Mucosa of rectum (tissue), 2 donors: Measurements from ENCODE around the gene OVCH1.
"Not testable (repeated sequence)": the region's sequence is repeated elsewhere in the genome, so short reads cannot be mapped to it uniquely, and the experiment has no call there.

Experiments used
- H3K27ac ChIP-seq, 2 donors: one replicate each; pipeline ENCODE4 v1.7.0; 2013; ENCODE audit warnings: inconsistent platforms in 2 of 2, low read depth in 2 of 2, low read length in 2 of 2
- H3K27me3 ChIP-seq, 2 donors: one replicate each; pipeline ENCODE4 v1.7.0; 2013; ENCODE audit warnings: low read length in 2 of 2; ENCODE audit not compliant: control insufficient read depth in 2 of 2, insufficient read depth in 2 of 2
- H3K36me3 ChIP-seq, 2 donors: one replicate each; pipeline ENCODE4 v1.7.0; 2013; ENCODE audit warnings: low read length in 2 of 2; ENCODE audit not compliant: control insufficient read depth in 2 of 2, insufficient read depth in 2 of 2
- H3K4me1 ChIP-seq, 2 donors: one replicate each; pipeline ENCODE4 v1.7.0; 2013; ENCODE audit warnings: low read length in 2 of 2, mild to moderate bottlenecking in 1 of 2; ENCODE audit not compliant: control insufficient read depth in 2 of 2, insufficient read depth in 2 of 2
- H3K4me3 ChIP-seq, 2 donors: one replicate each; pipeline ENCODE4 v1.7.0; 2013; ENCODE audit warnings: low read length in 2 of 2
- H3K9ac ChIP-seq, 2 donors: one replicate each; pipeline ENCODE4 v1.7.0; 2013; ENCODE audit warnings: low read length in 2 of 2, low read depth in 1 of 2, mild to moderate bottlenecking in 1 of 2
- H3K9me3 ChIP-seq, 2 donors: one replicate each; pipeline ENCODE4 v1.7.0; 2013; ENCODE audit warnings: low read length in 2 of 2; ENCODE audit not compliant: control insufficient read depth in 2 of 2
- donor health status: healthy.
- donor health status: Normal muscosa, but diverticular disease.

The OVCH1 gene

GRCh38 chr12:29439506-29439905, 58.0 kb downstream of the OVCH1 start:
- no peaks in the 10 kb centered on the region for H3K27me3 ChIP-seq
- H3K27ac ChIP-seq = no peak overlapping the region
- H3K4me1 ChIP-seq = no peaks in the 10 kb centered on the region
- no peak overlapping the region for H3K9ac ChIP-seq
- no peaks in the 10 kb centered on the region for H3K36me3 ChIP-seq
- H3K9me3 ChIP-seq = no peaks in the 10 kb centered on the region
- no peak overlapping the region for H3K4me3 ChIP-seq

DNA sequence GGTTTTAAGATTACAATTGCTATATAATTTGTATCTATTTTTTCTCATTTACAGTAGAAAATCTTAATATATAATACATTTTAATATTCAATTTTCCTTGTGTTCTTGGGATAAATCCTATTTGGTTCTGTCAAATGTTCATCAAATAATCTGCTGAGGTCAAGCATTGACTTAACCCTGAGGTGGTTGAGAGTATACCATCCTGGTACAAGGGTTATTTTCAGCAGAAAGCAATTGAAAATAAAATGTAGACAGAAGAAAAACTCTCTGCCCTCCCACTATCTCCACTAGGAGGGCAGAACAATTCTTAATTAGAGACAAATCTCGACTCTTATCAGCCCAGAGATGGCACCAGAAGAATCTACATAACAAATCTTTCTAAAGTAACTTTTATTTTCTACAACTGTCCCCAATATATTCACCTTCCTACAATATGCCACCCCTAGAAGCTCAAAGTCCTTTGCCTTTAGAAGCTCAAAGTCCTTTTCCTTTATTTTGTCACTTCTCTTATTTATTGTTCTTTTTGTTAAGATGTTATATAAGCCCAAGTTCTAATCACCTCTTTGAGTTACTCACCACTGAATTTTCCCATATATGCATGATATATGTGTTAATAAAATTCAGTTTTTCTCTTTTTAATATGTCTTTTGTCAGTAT, 58.6 kb downstream of the OVCH1 start:
- Histone ChIP-seq H3K36me3 (no peaks in the 10 kb centered on the region), H3K27ac (no peak overlapping the region), H3K9me3 (no peaks in the 10 kb centered on the region), H3K9ac (no peak overlapping the region), H3K4me3 (no peak overlapping the region), H3K4me1 (no peaks in the 10 kb centered on the region), H3K27me3 (no peaks in the 10 kb centered on the region)

DNA sequence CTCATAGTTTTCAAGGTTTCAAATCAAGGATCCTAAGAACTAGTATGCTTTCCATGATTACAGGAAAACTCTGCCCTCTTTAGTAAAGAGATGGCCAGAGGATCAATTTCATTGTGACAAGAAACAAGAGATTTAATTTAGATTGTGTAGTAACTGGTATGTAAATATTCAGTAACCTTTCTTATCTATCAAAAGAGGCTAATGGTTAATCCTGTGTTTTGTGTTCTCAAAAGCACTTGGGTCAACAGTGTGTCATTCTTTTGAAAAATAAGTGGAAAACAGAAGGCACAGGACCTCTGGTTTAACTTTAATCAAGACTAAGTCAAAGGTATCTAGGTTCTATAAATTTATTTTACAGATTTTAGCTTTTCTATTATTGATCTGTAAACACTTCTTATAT, 59.9 kb downstream of the OVCH1 start:
- Histone ChIP-seq H3K27me3 (no peaks in the 10 kb centered on the region), H3K4me3 (no peak overlapping the region), H3K9me3 (no peaks in the 10 kb centered on the region), H3K4me1 (no peaks in the 10 kb centered on the region), H3K9ac (no peak overlapping the region), H3K36me3 (no peaks in the 10 kb centered on the region), H3K27ac (no peak overlapping the region)

- not testable (repeated sequence) for H3K4me3 ChIP-seq, H3K27me3 ChIP-seq, H3K36me3 ChIP-seq, H3K27ac ChIP-seq, H3K4me1 ChIP-seq, H3K9me3 ChIP-seq, H3K9ac ChIP-seq
Observed at GRCh38 chr12:29436815-29437214, 60.7 kb downstream of the OVCH1 start.

DNA sequence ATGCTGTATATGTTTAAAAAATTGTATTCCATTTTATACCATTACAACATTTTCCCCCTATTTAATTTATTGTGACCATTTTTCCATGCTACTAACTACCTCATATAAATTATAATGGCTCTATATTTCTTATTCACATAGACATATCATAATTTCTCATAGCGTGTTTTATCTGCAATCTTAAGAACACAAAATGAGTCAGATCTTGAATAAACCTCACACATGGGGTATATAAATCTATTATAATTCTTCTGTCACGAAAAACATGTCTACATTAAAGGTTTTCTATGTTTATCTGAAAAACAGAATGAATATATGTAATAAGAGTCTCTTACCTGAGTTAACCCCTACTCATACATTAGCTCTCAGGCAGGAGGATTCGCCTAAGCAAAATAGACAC, 66.0 kb downstream of the OVCH1 start:
- H3K4me3 ChIP-seq = no peak overlapping the region
- no peaks in the 10 kb centered on the region for H3K9me3 ChIP-seq
- H3K27me3 ChIP-seq = no peaks in the 10 kb centered on the region
- no peaks in the 10 kb centered on the region for H3K36me3 ChIP-seq
- H3K27ac ChIP-seq = no peak overlapping the region
- H3K9ac ChIP-seq = no peak overlapping the region
- H3K4me1 ChIP-seq = no peaks in the 10 kb centered on the region

DNA sequence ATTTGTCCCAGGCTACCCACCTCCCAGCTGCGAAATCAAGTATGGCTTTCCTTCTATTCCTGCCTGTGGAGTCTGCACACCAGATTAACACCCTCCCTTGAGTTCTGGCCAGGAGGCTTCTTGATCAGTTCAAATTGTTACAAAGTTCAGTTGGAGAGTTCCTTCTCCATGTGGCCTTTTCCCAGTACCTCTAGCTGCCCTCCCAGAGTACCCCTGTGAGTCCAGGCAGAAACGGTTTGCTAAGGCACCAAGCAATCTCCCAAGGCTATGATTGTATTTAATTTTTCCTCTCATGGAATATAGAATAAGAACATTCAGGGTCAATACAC, 66.8 kb downstream of the OVCH1 start:
- no peak overlapping the region for H3K9ac ChIP-seq
- no peaks in the 10 kb centered on the region for H3K4me1 ChIP-seq
- no peak overlapping the region for H3K4me3 ChIP-seq
- H3K9me3 ChIP-seq = no peaks in the 10 kb centered on the region
- no peak overlapping the region for H3K27ac ChIP-seq
- no peaks in the 10 kb centered on the region for H3K36me3 ChIP-seq
- H3K27me3 ChIP-seq = no peaks in the 10 kb centered on the region

DNA sequence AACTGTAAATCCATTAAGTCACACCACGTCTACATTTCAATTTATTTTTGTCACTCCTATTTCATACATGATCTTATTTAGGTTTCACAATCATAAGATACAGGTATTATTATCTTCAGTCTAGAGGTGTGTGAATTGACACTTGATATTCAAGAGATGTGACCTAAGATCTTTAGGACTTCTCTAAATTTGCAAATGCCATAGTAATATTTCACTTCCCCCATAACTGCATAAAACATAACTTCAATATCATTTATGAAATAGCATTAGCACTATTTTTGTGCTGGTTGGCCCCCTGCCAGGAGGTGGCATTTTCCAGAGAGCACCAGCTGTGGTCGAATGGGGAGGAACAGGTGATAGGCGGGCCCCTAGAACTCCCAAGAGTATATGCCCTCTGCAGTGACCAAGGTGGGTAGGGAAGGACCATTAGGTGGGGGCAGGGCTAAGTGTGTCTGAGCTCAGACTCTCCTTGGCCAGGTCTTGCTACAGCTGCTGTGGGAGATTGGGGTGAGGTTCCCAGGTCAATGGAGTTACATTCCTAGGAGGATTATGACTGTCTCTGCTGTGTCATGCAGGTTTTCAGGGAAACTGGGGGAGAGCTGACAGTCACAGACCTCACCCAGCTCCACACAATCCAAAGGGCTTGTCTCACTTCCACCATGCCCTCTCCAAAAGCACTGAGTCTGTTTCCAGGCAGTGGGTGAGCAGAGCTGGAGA, 67.3 kb downstream of the OVCH1 start:
- no peak overlapping the region for H3K9ac ChIP-seq
- H3K27ac ChIP-seq = no peak overlapping the region
- no peaks in the 10 kb centered on the region for H3K4me1 ChIP-seq
- no peaks in the 10 kb centered on the region for H3K9me3 ChIP-seq
- no peaks in the 10 kb centered on the region for H3K27me3 ChIP-seq
- H3K36me3 ChIP-seq = no peaks in the 10 kb centered on the region
- H3K4me3 ChIP-seq = no peak overlapping the region

DNA sequence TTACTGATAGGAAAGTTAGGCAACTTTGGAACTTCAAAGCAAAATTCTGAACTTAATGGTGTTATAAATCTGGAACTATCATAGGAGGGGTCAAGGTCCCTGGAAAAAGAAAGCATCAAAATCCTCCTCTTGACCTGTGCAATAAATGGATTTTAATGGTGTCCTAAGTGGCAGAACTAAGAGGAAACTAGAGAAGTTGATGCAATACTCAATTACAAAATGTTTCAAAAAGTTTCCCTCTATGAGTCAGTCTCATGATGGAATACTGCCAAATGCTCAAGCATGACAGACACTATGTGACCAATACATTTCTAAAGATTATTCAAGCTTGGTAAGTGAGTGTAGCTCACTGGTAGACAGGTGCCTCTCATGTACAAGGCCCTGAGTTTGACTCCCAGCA, 68.9 kb downstream of the OVCH1 start:
- Histone ChIP-seq H3K4me3 (no peak overlapping the region), H3K36me3 (no peaks in the 10 kb centered on the region), H3K4me1 (no peaks in the 10 kb centered on the region), H3K9ac (no peak overlapping the region), H3K27ac (no peak overlapping the region), H3K9me3 (no peaks in the 10 kb centered on the region), H3K27me3 (no peaks in the 10 kb centered on the region)

GRCh38 chr12:29427964-29428363, 69.5 kb downstream of the OVCH1 start:
- H3K4me3 ChIP-seq = no peak overlapping the region
- no peaks in the 10 kb centered on the region for H3K36me3 ChIP-seq
- no peaks in the 10 kb centered on the region for H3K9me3 ChIP-seq
- H3K27ac ChIP-seq = no peak overlapping the region
- H3K9ac ChIP-seq = no peak overlapping the region
- H3K4me1 ChIP-seq = no peaks in the 10 kb centered on the region
- H3K27me3 ChIP-seq = no peaks in the 10 kb centered on the region

- H3K27me3 ChIP-seq = no peaks in the 10 kb centered on the region
- H3K27ac ChIP-seq = no peak overlapping the region
- no peaks in the 10 kb centered on the region for H3K9me3 ChIP-seq
- no peak overlapping the region for H3K4me3 ChIP-seq
- no peaks in the 10 kb centered on the region for H3K36me3 ChIP-seq
- no peaks in the 10 kb centered on the region for H3K4me1 ChIP-seq
- H3K9ac ChIP-seq = no peak overlapping the region
Observed at GRCh38 chr12:29426498-29426897, 71.0 kb downstream of the OVCH1 start.
